Measurements from ENCODE around the gene DMWD.

The DMWD gene

DNA sequence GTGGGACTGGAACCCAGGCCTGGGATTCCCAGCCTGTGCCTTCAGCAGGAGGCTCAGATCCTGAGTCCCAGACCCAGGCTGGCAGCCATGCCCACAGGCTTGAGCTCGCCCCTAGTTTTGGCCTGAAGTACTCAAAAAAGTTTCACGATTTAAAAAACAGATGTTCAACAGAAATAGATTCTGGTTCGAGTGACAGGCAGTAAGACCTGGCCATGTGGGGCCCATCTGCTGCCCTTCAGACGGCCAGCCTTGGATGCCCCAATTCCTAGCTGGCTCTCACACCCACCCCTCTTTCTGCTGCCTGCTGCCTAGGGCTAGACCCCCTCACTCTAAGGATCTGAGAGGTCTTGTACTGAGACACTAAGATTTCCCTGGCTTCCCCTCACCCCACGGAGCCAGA is 7.5 kb downstream of the DMWD start:
- Mint-ChIP-seq H3K4me3 (no peak overlapping the region), H3K36me3 (ENCODE audit: low read depth) (peaks cover 42% of the 10 kb centered on the region), H3K27ac (no peak overlapping the region)

DNA sequence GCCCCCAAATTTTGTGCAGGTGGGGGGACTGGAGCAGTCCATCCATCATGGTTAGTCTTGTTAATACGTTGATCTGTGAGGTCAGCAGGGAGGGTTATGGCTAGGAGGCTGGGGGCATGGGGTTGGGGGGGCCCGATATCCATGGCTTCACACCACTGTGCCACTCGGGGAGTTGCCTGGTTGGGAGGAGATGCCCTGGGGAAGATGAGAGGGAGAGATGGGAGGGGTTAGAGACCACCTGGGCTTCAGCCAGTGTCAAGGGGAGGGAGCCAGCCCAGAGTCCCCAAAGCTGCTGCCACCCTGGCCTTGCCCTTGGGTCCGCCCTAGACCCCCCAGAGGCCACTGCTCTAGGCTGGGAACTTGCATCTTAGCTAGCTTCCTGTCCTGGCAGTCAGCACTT is 8.5 kb downstream of the DMWD start:
- H3K9me3 Mint-ChIP-seq: no peaks in the 10 kb centered on the region
- H3K27ac Mint-ChIP-seq: no peak overlapping the region
- H3K36me3 Mint-ChIP-seq (ENCODE audit: low read depth): peaks cover 37% of the 10 kb centered on the region
- H3K27me3 Mint-ChIP-seq: peaks cover 13% of the 10 kb centered on the region
- peaks cover 11% of the 10 kb centered on the region for H3K4me1 Mint-ChIP-seq (ENCODE audit: low read depth)
- H3K4me3 Mint-ChIP-seq: no peak overlapping the region

More for the DNA sequence above, 7.5 kb downstream of the DMWD start:
- H3K4me1 Mint-ChIP-seq (ENCODE audit: low read depth): peaks cover under 1% of the 10 kb centered on the region
- H3K27me3 Mint-ChIP-seq: peaks cover 10% of the 10 kb centered on the region
- no peaks in the 10 kb centered on the region for H3K9me3 Mint-ChIP-seq

DNA sequence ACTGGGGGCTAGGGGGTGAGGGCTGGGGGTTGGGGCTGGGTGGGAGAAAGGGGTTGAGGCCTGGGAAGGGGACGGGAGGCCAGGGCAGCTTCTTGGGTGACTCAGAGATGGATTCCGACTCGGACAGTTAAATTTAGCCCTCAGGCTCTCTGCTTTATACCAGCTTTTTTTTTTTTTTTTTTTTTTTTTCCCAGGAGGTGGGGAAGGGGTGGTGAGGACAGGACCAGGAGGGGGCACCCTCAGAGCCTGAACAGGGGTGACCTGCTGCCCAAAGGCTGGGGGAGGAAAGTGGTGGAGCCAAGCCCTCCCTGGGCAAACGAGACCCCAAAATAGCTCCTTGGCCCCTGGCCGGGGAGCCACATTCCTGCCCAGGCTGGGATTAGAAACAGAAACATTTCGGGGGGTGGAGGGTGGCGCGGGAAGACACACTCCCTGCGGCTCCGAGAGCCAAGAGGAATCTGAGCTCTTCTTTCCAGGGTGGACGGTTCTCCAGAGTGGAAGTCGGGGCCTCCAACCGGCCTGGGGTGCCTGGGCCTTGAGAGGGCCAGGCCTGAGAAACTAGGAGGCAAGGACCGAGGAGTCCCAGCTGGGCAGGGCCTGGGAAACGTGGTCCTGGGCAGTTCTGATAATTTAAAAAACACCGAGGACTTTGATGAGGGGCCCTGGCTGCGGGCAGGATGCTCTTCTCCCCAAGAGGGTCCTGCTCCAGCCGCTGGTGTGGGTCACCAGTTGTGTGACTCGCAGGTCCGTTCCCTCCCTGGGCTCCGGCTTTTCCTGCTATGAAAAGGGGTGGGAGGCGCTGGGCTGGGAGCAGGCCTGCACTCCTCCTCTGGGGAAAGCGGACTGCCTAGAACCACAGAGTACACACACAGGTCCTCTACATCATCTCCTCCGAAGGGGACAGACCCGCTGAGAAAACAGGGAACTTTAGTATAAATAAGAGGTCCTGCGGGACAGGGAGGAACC is 9.5 kb downstream of the DMWD start:
- Mint-ChIP-seq H3K9me3 (no peaks in the 10 kb centered on the region), H3K27me3 (peaks cover 14% of the 10 kb centered on the region), H3K4me1 (ENCODE audit: low read depth) (peaks cover 20% of the 10 kb centered on the region), H3K27ac (no peak overlapping the region), H3K4me3 (no peak overlapping the region), H3K36me3 (ENCODE audit: low read depth) (peaks cover 29% of the 10 kb centered on the region)

DNA sequence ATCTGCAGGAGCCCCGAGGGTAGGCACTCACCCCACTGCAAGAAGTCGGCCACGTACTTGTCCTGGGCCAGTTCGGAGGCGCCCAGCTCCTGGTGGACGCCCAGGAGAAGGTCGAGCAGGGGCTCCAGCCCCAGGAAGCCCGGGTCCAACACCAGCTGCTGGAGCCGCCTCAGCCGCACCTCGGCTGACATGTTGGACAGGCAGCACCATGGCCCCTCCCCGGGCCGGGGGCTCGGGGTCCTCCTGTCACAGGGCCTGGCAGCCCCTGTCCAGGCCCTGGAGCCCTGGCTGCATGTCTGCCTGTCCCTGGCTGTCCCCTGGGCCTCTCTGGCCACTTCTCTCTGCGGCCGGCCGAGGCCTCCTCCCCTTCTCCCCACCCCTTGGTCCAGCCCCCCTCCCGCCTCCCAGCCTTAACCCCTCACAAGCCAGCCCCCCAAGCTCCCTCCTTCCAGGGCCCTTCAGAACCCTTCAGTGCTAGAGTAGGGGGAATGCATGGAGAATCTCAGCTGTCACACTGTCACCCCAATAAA is 10.4 kb downstream of the DMWD start, which contains the start of gene DMPK:
TSS of gene DMPK (minus strand) at position 329 of the 530 bp plus-strand sequence. CDS start at position 191, 138 bp downstream.
- Mint-ChIP-seq H3K4me3 (no peak within 1 kb of the TSS), H3K27me3 (peaks cover 14% of the 10 kb centered on the region), H3K9me3 (no peaks in the 10 kb centered on the region), H3K27ac (no peak within 1 kb of the TSS), H3K4me1 (ENCODE audit: low read depth) (peaks cover 20% of the 10 kb centered on the region), H3K36me3 (ENCODE audit: low read depth) (peaks cover 26% of the 10 kb centered on the region)

DNA sequence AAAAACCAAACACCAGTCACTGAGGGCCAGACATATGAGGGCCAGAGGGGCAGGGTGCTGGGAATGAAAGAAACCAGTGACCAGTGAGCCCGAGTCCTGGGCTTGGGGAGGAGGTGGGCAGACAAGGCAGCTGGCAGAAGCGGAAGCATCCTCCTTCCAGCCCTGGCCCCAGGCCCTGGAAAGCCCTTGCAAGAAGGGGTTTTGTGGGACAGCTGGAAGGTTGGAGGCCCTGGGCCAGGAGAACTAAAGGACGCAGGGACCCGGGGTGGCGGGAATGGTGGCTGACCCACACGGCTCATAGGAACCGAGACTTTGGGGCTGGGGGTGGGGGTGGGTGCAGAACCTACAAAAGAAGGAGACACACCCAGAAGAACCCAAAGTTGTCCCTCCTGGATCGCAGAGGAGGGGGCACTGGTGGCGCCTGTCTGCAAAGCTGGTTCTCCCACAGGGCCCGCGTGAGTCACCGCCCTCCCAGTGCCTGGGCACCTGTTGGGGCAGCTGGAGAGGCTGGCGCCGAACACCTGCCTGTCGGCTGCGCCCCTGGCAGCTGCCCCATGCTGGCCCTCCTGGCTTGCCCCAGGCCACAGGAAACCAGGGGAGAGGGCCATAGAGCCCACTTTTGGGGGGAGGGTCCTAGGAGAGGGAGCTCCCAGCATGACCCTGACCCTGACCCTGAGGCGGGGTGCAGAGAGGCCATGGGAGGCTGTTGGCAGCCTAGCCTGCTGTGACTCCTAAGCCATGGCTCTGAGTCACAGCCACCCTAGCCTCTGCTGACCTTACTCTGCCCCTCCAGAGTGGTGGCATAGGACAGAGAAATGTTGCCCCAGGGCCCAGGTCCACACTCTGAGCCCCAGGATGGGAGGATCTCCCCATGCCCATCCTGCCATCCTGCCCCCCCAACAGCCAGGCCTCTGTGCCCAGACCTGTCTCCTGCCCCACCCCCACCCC is 11.2 kb downstream of the DMWD start:
- Mint-ChIP-seq H3K4me3 (no peak overlapping the region), H3K9me3 (no peaks in the 10 kb centered on the region), H3K36me3 (ENCODE audit: low read depth) (peaks cover 26% of the 10 kb centered on the region), H3K27me3 (peaks cover 14% of the 10 kb centered on the region), H3K27ac (no peak overlapping the region), H3K4me1 (ENCODE audit: low read depth) (peaks cover 20% of the 10 kb centered on the region)

DNA sequence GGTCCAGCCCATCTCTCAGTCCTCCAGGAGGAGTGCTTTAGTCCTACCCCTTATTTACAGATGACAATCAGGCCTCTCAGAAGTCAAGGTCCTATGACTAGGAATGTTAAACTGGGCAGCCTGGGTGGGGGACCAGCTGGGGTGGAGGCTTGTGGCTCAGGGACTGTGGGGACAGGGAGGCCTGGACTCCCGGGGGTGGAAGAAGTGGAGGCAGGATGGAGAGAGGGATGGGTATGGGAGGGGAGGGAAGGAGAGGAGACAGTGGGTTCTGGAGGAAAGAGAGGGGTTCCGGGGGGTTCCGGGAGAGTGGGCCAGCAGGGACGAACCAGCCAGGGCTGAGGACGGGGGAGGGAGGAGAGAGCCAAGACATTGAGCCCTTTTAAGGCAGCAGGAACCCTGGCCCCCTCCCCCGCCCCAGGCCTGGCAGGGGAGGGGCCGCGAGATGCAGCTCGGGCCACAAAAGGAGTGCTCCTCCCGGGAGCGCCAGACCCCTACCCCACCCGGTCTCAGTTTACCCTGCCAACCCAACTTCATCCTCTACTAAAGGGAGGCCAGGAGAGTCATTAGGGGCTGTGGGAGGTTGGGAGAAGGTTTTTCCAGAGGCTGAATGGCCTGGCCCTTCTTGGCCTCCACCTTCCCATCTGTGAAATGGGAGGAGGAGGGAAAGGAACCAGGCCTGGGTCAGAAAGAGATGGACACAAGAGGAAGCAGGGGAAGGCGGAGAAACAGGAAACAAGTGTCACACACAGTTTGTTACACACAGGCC is 12.0 kb downstream of the DMWD start:
- no peaks in the 10 kb centered on the region for H3K9me3 Mint-ChIP-seq
- H3K27ac Mint-ChIP-seq: peak overlapping the region; percentile 45
- peaks cover 23% of the 10 kb centered on the region for H3K36me3 Mint-ChIP-seq (ENCODE audit: low read depth)
- H3K27me3 Mint-ChIP-seq: peaks cover 14% of the 10 kb centered on the region
- peaks cover 20% of the 10 kb centered on the region for H3K4me1 Mint-ChIP-seq (ENCODE audit: low read depth)
- H3K4me3 Mint-ChIP-seq: no peak overlapping the region

DNA sequence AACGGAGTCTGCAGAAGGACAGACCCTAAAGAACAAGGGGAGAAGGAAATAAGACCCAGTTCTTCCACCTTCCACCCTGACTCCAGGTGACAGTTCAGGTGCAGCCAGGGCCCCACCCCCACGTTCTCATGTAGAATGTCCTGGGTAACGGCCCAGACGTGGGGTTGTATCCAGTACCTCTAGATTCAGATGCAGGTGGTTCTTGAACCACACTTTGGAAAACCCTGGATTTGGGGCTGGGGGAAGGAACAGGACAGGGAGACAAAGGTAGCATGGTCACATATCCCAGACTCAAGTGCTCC is 12.5 kb downstream of the DMWD start:
- Mint-ChIP-seq H3K27ac (no peak overlapping the region), H3K4me1 (ENCODE audit: low read depth) (peaks cover 20% of the 10 kb centered on the region), H3K9me3 (no peaks in the 10 kb centered on the region), H3K36me3 (ENCODE audit: low read depth) (peaks cover 20% of the 10 kb centered on the region), H3K27me3 (peaks cover 14% of the 10 kb centered on the region), H3K4me3 (no peak overlapping the region)

- Mint-ChIP-seq H3K27ac (no peak overlapping the region), H3K9me3 (no peaks in the 10 kb centered on the region), H3K4me1 (ENCODE audit: low read depth) (peaks cover 20% of the 10 kb centered on the region), H3K27me3 (peaks cover 14% of the 10 kb centered on the region), H3K36me3 (ENCODE audit: low read depth) (peaks cover 19% of the 10 kb centered on the region), H3K4me3 (peak overlapping the region; percentile 73)
Measured at GRCh38 chr19:45779231-45780145, 13.2 kb downstream of the DMWD start.

- Mint-ChIP-seq H3K27me3 (peaks cover 14% of the 10 kb centered on the region), H3K36me3 (ENCODE audit: low read depth) (peaks cover 19% of the 10 kb centered on the region), H3K4me1 (ENCODE audit: low read depth) (peaks cover 20% of the 10 kb centered on the region), H3K27ac (no peak overlapping the region), H3K4me3 (no peak overlapping the region), H3K9me3 (no peaks in the 10 kb centered on the region)
Measured at GRCh38 chr19:45778010-45778661, 14.5 kb downstream of the DMWD start.

DNA sequence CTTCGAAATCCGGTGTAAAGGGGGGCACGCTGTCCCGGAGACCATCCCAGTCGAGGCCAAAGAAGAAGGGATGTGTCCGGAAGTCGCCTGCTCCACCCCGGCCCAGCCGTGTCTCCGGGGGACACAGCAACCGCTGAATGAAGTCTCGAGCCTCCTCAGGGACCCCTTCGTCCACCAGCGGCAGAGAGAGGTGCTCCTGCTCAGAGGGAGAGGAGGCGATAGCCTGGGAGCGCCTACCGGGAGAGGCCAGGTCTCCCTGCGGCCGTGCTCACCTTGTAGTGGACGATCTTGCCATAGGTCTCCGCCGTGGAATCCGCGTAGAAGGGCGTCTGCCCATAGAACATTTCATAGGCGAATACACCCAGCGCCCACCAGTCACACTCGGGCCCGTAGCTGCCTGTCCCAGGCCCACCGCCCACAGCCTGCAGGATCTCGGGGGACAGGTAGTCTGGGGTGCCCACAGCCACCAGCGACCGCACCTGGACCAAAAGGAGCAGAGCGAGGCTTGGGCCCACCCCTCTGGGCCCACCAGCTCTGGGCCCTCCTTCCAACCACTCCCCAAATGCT is 15.2 kb downstream of the DMWD start:
- no peaks in the 10 kb centered on the region for H3K9me3 Mint-ChIP-seq
- H3K4me1 Mint-ChIP-seq (ENCODE audit: low read depth): peaks cover 20% of the 10 kb centered on the region
- H3K36me3 Mint-ChIP-seq (ENCODE audit: low read depth): peaks cover 19% of the 10 kb centered on the region
- H3K27me3 Mint-ChIP-seq: peaks cover 14% of the 10 kb centered on the region
- H3K4me3 Mint-ChIP-seq: no peak overlapping the region
- H3K27ac Mint-ChIP-seq: no peak overlapping the region

DNA sequence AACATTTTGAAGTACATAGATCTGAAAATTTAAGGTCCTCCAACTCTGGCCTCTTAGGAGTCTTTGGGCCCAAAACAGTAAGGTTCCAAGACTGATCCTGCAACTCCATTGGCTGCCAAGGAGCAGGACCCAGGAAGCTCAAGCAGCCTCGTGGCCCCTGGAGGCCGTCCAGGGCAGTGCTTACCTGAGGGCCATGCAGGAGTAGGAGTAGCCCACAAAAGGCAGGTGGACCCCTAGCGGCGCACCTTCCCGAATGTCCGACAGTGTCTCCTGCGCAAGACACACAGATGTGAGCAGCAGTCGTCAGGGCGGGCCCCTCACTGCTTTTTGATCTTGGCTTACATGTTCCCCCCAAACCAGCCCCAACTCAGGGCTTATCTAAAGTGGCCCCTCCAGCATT is 17.9 kb downstream of the DMWD start:
- H3K36me3 Mint-ChIP-seq (ENCODE audit: low read depth): peaks cover 19% of the 10 kb centered on the region
- no peak overlapping the region for H3K4me3 Mint-ChIP-seq
- no peak overlapping the region for H3K27ac Mint-ChIP-seq
- peaks cover 21% of the 10 kb centered on the region for H3K4me1 Mint-ChIP-seq (ENCODE audit: low read depth)
- peaks cover 14% of the 10 kb centered on the region for H3K27me3 Mint-ChIP-seq
- H3K9me3 Mint-ChIP-seq: no peaks in the 10 kb centered on the region

GRCh38 chr19:45773384-45773783 is 19.3 kb downstream of the DMWD start:
- peaks cover 14% of the 10 kb centered on the region for H3K36me3 Mint-ChIP-seq (ENCODE audit: low read depth)
- H3K27ac Mint-ChIP-seq: no peak overlapping the region
- H3K4me3 Mint-ChIP-seq: no peak overlapping the region
- peaks cover 5% of the 10 kb centered on the region for H3K27me3 Mint-ChIP-seq
- no peaks in the 10 kb centered on the region for H3K9me3 Mint-ChIP-seq
- peaks cover 14% of the 10 kb centered on the region for H3K4me1 Mint-ChIP-seq (ENCODE audit: low read depth)

DNA sequence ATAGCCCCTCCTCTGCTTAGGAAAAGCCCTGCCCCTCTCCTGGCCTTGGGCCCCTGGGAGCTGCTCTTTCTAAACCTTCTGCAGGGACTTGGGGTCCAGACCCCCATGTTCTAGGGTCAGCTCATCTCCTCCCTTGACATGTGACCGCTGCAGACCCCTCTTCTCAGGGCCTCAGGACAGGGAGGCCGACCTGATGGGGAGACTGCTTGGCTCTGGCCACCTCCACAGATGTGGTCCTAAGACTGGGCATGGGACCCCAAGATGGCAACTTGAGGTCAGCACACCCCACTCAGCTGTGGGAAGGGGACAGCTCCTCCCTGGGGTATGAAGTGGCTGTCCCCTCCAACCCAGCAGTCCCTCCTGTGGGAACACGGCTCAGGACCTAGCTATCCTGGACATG is 19.7 kb downstream of the DMWD start:
- Mint-ChIP-seq H3K4me3 (no peak overlapping the region), H3K27ac (no peak overlapping the region), H3K27me3 (peaks cover 5% of the 10 kb centered on the region), H3K4me1 (ENCODE audit: low read depth) (peaks cover 14% of the 10 kb centered on the region), H3K36me3 (ENCODE audit: low read depth) (peaks cover 13% of the 10 kb centered on the region), H3K9me3 (no peaks in the 10 kb centered on the region)

All from stimulated activated naive CD8-positive, alpha-beta T cell treated with anti-CD3 and anti-CD28 coated beads, Interleukin-15, Interleukin-2, amounts not matched to agents 100 ng/mL and 50 ng/mL, for 24 hours (primary cell).